NCI-H82 treated with DMSO at 0.1 percent for 48 hours (cell line): ENCODE data around the gene KASH5.
A peak's percentile ranks its signal among the peaks of the same experiment; 100 is the strongest.

Source experiments
- DNase-seq: peaks from one replicate; lab custom pipeline; 2025; ENCODE audit not compliant: unreplicated experiment; lab: John Stamatoyannopoulos, UW

The KASH5 gene, protein sequence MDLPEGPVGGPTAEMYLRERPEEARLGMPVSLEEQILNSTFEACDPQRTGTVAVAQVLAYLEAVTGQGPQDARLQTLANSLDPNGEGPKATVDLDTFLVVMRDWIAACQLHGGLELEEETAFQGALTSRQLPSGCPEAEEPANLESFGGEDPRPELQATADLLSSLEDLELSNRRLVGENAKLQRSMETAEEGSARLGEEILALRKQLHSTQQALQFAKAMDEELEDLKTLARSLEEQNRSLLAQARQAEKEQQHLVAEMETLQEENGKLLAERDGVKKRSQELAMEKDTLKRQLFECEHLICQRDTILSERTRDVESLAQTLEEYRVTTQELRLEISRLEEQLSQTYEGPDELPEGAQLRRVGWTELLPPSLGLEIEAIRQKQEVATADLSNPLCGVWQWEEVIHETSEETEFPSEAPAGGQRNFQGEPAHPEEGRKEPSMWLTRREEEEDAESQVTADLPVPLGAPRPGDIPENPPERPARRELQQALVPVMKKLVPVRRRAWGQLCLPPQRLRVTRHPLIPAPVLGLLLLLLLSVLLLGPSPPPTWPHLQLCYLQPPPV

GRCh38 chr19:49387936-49388372 is at the start of gene KASH5:
Gene KASH5 (plus strand): TSS chr19:49388249. CDS start chr19:49390884, 2,635 bp downstream.
- no peak for DNase-seq

DNA sequence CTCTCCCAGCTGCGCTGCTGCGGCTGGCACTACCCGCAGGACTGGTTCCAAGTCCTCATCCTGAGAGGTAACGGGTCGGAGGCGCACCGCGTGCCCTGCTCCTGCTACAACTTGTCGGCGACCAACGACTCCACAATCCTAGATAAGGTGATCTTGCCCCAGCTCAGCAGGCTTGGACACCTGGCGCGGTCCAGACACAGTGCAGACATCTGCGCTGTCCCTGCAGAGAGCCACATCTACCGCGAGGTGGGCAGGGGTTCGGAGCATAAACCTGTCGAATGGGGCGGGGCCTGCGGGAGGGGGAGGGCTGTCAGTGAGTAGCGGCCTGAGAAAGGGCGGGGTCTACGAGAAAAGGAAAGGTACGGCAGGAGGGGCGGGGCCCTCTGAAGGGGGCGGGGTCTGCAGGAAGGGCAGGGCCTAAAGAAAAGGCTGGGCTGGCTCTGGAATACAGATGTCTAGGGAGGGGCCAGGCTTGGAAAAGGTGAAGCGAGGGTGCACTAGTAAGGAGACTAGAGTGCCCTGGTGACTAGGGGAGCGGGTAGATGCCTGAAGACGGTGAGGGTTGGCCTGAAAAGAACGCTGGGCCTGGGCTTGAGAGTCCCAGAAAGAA is 49.3 kb upstream of the KASH5 start:
- DNase-seq: no peak

DNA sequence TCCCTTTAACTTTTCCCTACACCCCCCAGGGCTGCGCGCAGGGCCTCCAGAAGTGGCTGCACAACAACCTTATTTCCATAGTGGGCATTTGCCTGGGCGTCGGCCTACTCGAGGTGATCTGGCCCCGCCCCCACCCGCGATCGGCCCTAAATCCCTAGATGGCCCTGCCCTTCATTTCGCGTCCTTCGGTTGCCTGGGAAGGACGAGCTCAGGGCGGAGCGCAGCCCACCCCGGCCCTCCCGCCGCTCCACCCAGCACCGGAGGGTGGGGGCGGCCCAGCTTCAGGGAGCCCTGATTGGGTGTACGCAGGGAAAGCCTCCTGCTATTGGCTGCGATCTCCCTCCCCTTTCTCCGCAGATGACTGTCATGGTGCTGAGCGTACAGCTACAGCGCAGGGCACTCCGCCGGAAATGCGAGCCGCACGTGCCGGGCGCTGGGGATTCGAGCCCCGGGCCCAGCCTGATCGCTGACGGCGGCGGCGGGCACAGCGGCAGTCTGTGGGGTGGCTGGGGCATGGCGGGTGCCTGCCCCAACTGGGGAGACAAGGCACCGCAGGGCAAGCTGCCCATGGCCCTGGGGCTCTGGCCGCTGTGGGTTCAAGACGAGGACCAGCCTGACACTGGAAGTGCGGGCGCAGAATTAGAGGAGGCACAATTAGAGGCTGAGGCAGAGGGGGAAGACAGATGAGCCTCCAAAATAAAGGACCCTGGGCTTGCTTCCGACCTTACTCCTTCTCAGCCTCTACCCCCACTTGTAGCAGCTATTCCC is 48.6 kb upstream of the KASH5 start:
- DNase-seq: peak; percentile 86

DNA sequence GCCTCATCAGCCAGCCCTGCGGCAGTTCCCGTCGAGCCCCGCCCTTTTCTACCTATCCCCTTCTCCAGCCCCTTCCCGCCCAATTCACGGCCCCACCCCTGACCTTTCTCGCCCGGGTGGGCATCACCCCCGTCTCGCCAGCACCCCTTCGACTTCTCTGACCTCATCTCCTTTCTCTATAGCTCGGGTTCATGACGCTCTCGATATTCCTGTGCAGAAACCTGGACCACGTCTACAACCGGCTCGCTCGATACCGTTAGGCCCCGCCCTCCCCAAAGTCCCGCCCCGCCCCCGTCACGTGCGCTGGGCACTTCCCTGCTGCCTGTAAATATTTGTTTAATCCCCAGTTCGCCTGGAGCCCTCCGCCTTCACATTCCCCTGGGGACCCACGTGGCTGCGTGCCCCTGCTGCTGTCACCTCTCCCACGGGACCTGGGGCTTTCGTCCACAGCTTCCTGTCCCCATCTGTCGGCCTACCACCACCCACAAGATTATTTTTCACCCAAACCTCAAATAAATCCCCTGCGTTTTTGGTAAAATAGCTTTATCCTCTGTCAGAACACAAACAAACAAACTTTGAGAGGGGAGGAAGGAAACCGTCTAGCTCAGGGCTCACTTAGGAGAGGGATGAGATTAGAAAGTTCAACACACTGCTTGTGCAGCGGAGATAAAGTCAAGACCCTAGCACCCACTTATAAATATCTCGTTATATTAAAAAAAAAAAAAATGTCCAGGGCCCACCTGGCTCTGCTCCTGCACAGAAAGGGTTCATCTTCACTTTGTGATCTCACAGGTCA is 47.8 kb upstream of the KASH5 start:
- peak; percentile 95 for DNase-seq

- no peak for DNase-seq
Measured at GRCh38 chr19:49340865-49341718, 47.0 kb upstream of the KASH5 start.

DNA sequence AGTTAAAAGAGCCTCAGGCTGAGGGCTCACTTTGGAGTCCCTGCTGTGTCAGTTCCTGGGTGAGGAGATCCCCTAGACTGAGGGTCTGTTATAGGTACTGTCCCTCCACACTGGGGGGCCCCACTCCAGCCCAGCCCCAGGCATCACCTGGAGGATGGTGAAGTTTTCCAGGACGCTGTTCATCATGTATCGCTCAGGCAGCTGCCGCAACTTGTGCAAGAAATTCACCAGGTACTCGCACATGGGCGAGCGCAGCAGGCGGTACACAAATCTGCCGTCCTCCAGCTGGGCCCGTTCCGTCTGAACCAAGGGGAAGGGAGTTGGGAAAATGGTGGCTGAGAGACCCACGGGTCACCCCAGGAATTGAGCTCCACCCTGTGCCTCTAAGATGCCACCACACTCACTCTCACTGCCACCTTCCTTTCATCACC is 45.7 kb upstream of the KASH5 start:
- DNase-seq: no peak

DNA sequence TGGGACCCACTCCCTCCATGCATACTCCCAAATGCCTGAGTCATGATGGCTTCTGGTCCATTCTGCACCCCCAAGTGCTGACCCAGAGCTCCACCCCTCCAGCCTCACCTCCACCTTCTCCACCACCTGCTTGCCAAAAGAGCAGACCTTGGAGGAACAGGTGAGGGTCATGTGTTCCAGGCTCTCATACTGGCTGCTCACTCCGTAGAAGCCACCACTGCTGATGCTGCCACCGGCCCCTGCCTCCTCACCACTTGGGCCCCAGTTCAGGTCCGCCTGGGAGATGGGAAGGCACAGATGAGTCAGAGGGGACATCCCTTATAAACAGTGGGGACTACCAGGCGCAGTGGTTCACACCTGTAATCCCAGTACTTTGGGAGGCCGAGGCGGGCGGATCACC is 44.9 kb upstream of the KASH5 start:
- no peak for DNase-seq

DNA sequence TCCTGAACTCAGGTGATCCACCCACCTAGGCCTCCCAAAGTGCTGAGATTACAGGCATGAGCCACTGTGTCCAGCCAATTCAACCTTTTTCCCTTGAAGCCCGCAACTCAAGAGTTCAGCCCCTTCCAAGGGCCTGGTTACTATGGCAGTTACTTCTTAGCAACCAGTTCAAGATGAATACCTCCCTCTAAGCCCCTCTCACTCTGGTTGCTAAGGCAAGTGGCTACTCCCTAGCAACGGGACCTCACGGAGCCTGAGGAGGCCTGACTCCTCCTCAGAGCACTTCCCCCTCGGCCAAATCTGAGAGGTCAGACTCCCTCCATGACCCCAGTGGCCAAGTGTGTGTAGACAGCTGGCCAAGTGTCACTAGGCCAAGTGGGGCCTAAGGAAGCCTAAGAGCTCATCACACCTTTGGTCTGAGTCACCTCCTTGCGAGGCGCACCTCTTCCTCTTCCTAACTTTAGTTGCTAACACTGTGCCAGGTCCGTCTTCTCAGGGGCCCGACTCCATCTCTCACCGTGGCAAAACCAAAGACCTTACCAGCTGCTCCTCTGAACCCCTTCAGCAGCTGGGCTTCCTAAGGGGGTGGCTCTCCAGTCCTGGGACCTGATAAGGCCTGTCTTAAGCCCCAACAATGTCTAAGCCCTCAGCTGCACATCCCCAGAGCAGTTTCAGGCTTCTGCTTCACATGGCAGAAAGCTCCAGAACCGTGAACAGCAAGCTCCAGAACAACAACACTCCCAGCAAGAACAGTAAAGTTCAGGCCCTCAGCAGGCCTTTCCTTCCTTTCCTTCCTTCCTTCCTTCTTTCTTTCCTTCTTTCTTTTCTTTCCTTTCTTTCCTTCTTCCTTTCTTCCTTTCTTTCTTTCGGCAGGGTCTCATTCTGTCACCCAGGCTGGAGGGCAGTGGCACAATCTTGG is 43.3 kb upstream of the KASH5 start:
- no peak for DNase-seq

- no peak for DNase-seq
Measured at GRCh38 chr19:49347191-49347590, 40.9 kb upstream of the KASH5 start.

- peak; percentile 83 for DNase-seq
Measured at GRCh38 chr19:49347835-49348234, 40.2 kb upstream of the KASH5 start.

DNA sequence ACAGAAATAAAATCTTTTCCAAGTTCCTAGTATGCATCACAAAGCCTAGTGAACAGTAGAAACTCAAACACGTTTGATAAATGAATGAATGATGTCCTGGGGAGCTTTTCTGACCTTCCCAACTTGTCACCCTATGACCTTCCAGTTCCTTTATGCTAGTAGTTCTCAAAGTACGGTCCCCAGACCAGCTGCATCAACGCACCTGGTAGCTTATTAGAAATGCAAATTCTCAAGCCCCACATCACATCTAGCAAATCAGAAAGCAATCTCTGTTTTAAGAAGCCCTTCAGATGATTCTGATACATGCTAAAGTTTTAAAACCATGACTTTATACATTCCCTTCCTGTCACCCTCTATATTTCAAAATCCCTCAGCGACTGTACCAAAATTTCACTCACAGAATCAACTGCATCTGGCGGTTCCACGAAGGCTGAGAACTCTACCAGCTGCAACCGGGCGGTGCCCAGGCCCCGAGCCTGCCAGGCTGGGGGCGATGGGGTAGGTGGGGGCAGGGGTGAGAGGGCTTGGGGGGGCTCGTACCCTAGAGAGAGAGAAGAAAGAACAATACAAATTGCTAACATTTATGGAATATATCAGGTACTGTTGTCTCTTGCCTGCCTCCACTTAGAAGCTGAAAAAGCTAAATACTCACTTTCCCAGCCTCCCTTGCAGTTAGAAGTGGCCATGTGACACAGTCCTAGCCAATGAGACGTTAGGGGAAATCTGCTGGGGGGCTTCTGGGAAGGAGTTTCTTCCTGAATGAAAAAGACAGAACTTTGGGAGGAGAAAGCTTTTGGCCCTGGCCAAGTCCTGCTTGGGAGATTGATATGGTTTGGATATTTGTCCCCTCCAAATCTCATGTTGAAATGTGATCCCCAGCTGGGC is 39.5 kb upstream of the KASH5 start:
- DNase-seq: no peak

GRCh38 chr19:49349567-49349966 is 38.5 kb upstream of the KASH5 start:
- DNase-seq: no peak

GRCh38 chr19:49355909-49356353 is 32.1 kb upstream of the KASH5 start:
- DNase-seq: no peak

- no peak for DNase-seq
Measured at GRCh38 chr19:49356382-49356781, 31.7 kb upstream of the KASH5 start.

DNA sequence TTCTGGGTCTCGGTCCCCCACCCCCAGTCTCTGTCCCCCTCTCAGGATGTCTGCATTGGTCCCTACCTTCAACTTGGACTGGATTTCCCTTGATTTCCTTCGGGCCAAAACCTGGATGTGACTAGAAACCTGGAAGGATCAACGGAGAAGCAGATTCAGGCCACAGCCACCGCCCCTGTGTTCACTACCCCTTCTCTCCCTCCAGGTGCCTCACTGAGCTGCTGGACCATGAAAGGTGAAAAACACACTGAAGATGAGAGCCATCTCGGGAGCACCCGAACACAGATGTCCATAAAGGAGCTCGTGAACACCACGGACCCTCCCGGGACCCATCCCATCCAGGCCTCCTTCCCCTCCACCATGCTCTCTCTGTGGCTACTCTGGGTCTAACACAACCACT is 30.9 kb upstream of the KASH5 start:
- DNase-seq: no peak

DNA sequence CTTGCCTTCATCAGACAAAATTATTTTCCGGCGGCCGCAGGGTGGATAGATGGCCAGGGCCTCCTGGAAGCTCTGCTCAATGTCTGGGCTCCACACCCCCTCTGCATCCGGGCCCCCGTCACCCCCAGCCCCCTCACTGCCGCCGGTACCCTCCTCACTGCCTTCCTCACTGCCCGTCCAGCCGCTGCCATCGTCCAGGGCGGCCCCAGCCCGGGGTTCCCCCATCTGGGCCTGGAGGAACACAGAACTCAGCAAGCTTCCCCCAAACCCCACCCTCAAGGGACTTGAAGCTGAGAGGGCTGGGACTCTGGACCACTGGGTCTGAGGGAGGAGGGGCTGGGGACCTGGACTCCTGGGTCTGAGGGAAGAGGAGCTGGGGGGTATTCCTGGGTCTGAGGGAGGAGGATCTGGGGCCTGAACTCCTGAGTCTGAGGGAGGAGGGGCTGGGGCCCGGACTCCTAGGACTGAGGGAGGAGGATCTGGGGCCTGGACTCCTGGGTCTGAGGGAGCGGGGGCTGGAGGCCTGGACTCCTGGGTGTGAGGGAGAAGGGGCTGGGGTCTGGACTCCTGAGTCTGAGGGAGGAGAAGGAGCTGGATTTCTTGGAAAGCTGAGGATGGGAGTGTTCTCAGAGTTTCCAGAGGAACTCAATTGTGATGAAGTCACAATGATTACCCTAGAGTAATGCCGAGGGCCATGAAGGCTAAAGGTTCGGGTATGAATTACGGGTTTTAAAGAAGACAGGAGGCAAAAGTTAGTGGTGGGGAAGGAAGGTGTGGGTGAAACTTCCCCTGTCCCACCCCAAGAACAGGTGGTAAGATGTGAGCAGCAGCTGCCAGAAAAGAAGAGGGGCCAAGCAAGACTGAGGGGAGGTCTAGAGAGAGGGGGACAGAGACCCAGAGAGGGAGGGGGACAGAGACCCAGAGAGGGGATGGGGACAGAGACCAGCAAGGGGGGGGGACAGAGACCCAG is 27.9 kb upstream of the KASH5 start:
- no peak for DNase-seq
